SKM-1 treated with dmso at 0.1 percent for 144 hours (cell line): ENCODE measurements around the gene ZC3H12D.
A peak's percentile ranks its signal among the peaks of the same experiment; 100 is the strongest.
"Not testable (repeated sequence)": the region's sequence is repeated elsewhere in the genome, so short reads cannot be mapped to it uniquely, and the experiment has no call there.

Experiments
- DNase-seq: peaks from one replicate; lab custom pipeline; 2025; ENCODE audit not compliant: unreplicated experiment; lab: John Stamatoyannopoulos, UW

The ZC3H12D gene

GRCh38 chr6:149483849-149484655 lies 762 bp downstream of the ZC3H12D start:
- no peak for DNase-seq

DNA sequence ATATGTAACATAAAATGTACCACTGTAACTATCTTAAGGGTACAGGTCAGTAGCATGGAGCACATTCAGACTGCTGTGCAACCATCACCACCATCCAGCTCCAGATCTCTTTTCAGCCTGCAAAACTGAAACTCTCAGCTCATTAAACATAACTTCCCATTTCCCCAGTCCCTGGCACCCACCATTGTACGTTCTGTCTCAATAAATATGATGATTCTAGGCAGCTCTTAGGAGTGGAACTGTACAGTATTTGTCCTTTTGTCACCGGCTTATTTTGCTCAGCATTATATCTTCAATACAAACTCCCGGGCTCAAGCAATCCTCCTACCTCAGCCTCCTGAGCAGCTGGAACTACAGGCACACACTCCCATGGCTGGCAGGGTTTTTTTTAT lies 1.5 kb downstream of the ZC3H12D start:
- DNase-seq = peak; percentile 69

GRCh38 chr6:149482545-149483333 lies 2.1 kb downstream of the ZC3H12D start:
- DNase-seq = peak; percentile 74

DNA sequence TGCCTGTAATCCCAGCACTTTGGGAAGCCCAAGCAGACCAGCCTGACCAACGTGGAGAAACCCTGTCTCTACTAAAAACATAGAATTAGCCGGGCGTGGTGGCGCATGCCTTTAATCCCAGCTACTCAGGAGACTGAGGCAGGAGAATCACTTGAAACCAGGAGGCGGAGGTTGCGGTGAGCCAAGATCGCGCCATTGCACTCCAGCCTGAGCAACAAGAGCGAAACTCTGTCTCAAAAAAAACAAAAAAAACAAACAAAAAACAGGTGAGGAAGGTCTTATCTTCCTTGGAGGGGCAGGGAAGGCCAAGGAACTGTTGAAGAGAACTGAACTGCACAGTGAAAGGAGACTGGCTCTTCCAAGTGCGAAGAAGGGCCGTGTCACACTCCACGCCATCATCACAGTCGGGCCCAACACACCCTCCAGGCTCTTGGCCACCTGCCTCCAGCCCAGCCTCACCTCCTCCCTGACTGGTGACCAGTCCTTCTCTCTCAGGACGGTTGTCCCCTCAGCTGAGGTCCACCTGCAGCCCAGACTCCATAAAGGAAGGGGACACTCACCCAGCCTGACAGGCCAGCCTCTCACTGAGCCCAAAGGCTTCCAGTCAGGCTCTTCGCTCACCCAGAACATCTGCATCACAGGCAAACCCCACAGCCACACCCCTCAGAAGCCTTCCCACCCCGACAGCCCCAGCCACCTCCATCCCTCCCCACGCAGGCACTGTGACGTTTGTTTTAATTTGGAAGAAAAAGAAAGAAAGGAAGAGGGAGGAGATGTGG lies 4.1 kb downstream of the ZC3H12D start:
- no peak for DNase-seq

DNA sequence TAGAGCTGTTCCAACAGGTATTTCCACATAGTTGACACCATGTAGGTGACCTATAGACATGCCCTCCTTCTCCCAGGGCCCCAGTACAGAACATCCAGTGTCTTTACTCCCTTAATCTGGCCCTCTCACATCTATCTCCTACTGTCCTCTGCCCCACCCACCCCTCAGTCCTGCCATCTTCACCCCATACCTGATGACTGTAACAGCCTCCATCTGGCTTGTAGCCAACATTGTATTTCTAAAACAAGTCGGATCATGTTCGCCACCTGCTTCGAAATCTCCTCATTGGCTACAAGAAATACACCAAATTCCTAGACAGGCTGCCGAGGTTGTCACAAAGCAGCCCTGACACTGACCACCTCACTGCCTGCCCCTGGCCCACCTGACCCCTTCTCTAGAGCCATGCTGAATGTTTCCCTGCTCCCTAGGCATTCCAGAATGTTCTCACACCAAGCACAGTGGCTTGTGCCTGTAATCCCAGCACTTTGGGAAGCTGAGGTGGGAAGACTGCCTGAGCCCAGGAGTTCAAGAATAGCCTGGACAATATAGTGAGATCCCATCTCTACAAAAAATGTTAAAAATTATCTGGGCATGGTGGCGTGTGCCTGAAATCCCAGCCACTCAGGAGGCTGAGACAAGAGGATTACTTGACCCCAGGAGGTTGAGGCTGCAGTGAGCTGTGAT lies 6.0 kb downstream of the ZC3H12D start:
- no peak for DNase-seq

- DNase-seq = no peak
Measured at GRCh38 chr6:149477544-149477943, 7.3 kb downstream of the ZC3H12D start.

- no peak for DNase-seq
Measured at GRCh38 chr6:149476789-149477455, 7.9 kb downstream of the ZC3H12D start.

- no peak for DNase-seq
Measured at GRCh38 chr6:149474108-149474935, 10.5 kb downstream of the ZC3H12D start.

DNA sequence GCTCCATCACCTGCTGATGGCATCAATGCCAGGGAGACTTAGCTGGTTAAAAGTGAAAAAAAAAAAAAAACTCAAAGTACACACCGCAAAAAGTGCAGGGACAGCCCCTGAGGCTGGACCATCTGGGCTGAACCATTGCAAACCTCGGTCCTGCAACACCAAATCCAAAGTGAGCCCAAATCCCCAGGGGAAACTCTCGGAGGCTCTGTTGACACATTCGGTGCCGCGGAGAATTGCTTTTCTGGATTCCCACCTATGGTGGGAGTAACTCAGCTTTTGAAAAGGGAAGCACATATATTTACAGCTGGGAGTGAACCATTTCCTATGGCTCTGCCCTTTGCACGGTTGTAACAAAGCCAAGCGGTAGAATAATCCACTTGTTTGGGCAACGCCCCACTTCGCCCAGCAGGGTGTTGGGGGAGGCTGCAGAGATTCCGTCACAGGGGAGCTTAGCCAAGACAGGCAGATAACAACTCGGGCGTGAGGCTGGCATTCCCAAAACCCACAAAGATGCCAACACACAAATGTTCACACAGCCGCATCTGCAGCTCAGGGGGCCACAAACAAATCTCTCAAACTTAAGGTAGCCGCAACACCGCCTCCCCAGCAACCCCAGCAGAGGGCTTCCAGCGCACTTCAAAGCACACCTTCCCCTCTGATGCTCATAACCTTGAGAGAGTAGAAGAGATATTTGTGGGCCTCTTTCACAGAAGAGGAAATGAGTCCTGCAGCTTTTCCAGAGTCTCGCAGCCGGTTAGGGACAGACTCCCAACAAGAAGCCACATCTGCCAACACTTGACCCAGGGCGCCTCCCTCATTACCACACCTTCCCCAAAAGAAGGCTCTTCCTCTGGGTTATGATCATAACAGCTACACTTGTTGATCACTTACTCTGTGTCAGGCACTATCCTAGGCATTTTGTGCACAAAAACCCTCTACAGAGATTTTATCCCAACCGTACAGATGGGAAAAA lies 11.4 kb downstream of the ZC3H12D start:
- no peak for DNase-seq

DNA sequence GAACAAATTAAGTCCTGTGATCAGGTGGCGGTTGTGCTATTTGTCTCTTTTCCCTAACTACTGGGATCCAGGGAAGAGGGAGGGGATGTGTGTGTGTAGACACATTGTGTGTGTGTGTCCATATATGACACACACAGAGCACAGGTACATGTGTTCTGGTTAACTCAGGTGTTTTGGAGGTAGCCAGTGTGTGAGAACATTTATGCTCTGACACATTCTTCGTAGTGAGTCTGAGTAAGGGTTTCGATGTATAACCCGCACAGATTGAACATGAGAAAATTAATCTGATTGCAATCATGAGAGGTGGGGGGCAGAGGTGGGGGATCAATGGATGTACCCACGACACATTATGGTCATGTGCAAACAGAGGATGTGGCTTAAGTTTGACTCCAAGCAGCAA lies 12.6 kb downstream of the ZC3H12D start:
- DNase-seq = no peak

DNA sequence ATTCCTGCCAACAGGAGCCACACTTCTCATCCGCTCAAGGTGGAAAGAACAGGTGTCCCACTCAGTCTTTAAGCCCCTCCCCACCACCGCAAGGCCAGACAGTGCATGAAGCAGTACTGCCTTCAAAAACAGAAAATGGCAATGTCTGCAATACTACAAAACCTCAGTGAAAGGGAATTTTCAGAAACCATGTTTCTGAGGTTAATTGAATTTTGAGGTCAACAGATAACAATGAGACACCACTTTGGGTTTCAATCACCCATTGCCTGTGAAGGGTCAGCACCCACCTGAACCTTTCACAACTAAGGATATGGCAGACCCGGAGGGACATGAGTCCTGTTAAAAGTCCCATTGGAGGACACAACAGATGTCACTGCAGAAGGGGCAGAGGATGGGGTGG lies 13.0 kb downstream of the ZC3H12D start:
- no peak for DNase-seq

DNA sequence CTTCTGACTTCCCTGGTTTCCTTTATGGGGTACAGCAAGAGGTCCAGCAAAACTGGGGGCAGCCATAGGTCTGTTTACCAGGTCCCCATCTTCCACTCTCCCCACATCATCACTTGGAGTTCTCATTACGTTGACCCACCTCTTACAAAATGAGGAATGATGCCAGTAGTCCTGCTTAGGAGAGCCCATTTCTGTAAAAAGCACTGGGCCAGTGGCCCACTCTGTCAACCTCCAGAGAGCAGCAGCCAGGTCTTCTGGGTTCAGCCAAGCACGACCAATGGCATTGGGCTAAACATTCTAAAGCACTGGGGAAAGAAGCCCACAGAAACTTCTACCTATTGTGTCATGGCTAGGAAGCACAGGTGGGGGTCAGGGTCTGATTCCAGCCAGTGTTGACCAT lies 13.9 kb downstream of the ZC3H12D start:
- DNase-seq = no peak

DNA sequence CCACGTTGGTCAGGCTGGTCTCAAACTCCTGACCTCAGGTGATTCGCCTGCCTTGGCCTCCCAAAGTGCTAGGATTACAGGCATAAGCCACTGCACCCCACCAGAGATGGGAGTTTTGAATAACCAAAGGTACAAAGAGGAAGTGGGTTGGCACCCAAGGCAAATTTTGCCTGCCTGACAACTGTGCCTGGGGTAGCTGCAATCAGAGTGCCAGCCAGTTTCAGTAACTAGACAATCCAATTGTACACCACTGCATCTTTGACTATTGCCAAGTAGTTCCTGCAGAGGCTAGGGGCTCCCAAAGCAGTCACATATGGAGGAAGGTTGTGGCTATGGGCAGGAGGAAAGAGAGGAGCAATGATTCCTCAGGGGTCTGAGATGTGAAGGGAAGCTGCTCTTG lies 16.6 kb downstream of the ZC3H12D start:
- no peak for DNase-seq

DNA sequence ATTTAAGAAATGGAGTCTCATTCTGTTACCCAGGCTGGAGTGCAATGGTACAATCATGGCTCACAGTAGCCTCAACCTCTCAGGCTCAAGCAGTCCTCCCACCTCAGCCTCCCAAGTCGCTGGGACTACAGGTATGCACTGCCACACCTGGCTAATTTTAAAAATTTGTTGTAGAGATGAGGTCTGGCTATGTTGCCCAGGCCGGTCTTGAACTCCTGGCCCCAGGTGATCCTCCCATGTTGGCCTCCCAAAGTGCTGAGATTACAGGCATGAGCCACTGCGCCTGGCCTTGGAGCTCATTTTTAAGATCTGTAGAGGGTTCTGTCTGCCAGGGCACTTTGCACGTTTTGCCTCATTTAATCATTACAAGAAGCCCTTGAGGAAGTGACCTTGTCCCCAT lies 17.5 kb downstream of the ZC3H12D start:
- DNase-seq = no peak

GRCh38 chr6:149464411-149464810 lies 20.4 kb downstream of the ZC3H12D start:
- DNase-seq = no peak

GRCh38 chr6:149463781-149464180 lies 21.0 kb downstream of the ZC3H12D start:
- no peak for DNase-seq

- not testable (repeated sequence) for DNase-seq
Measured at GRCh38 chr6:149462712-149463111, 22.1 kb downstream of the ZC3H12D start.

DNA sequence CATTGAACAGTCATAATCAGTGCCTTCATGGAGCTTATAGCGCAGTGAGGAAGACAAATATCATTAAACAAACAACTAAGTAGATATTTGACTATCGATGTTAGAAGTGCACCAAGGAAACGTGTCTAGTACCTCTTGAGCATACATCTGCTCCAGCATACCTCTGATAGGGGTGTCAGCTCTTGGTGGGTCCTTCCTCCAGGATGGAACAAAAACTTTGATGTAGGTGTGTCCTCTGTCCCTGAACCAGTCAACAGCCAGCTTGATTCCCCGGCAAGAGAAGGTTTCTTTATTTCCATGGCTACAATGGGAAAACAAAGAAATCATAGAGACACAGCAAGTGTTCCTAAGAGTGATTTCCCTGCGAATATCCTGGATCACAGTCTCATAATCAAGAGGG lies 23.1 kb downstream of the ZC3H12D start:
- no peak for DNase-seq
